PC-3 (cell line): ENCODE data around the gene CXCR3. TPM values are rescaled to one million over a fixed set of nuclear protein-coding genes. Genes with fewer than 3 reads are reported as not detected.
A peak's percentile ranks its signal among the peaks of the same experiment; 100 is the strongest.

Source experiments
- ATAC-seq: fragments of 200-7000 bp; cut with Tn5 transposase; 2 replicates; pipeline ENCODE4 v1.9.1; 2020; ENCODE audit warnings: mild to moderate bottlenecking, moderate library complexity
- BruUV-seq: library from RNA; stranded (reverse); fragments of 400-500 nt; replicated peaks from 2 replicates; lab custom pipeline; 2021; lab: Mats Ljungman, UMichigan
- CTCF ChIA-PET: fragments of 300-600 bp; sonication (Branson Sonifier 250); formaldehyde crosslinking; loops from one replicate; lab custom pipeline; 2022; ENCODE audit warnings: antibody characterized with exemption; lab: Charles Lee
- POLR2A ChIA-PET: fragments of 300-600 bp; sonication (Branson Sonifier 250); formaldehyde crosslinking; loops from one replicate; lab custom pipeline; 2022; ENCODE audit warnings: antibody characterized with exemption; ENCODE audit not compliant: unreplicated experiment; lab: Charles Lee
- DNase-seq: peaks from one replicate; pipeline ENCODE4 v3.0.0-alpha.2; 2015
- H2AFZ ChIP-seq: fragments of 300-600 bp; sonication (generic); 2 replicates; pipeline ENCODE4 v1.6.0; 2016; ENCODE audit warnings: antibody characterized with exemption, low read length
- H3F3A ChIP-seq: fragments of 300-600 bp; sonication (generic); one replicate; pipeline ENCODE4 v1.6.0; 2017; ENCODE audit warnings: antibody characterized with exemption, low read length, control low read depth, mild to moderate bottlenecking; ENCODE audit not compliant: unreplicated experiment
- H3K27ac ChIP-seq: fragments of 300-600 bp; sonication (generic); 2 replicates; pipeline ENCODE4 v1.5.1; 2016; ENCODE audit warnings: mild to moderate bottlenecking, low read length
- H3K27me3 ChIP-seq: fragments of 300-600 bp; sonication (generic); 2 replicates; pipeline ENCODE4 v1.6.1; 2016; ENCODE audit warnings: low read length, mixed read lengths
- H3K36me3 ChIP-seq: fragments of 300-600 bp; sonication (generic); 2 replicates; pipeline ENCODE4 v1.6.1; 2016; ENCODE audit warnings: low read depth, mixed run types, low read length, mixed read lengths
- H3K4me1 ChIP-seq: fragments of 300-600 bp; sonication (generic); 2 replicates; pipeline ENCODE4 v1.5.1; 2016; ENCODE audit warnings: low read length; ENCODE audit not compliant: insufficient read depth
- H3K4me2 ChIP-seq: fragments of 300-600 bp; sonication (generic); 2 replicates; pipeline ENCODE4 v1.6.0; 2016; ENCODE audit warnings: low read length
- H3K4me3 ChIP-seq: fragments of 300-600 bp; sonication (generic); 2 replicates; pipeline ENCODE4 v1.5.1; 2016; ENCODE audit warnings: mild to moderate bottlenecking, low read length, mixed read lengths
- H3K79me2 ChIP-seq: fragments of 300-600 bp; sonication (generic); 2 replicates; pipeline ENCODE4 v1.6.1; 2017; ENCODE audit warnings: low read length, mixed read lengths
- H3K9ac ChIP-seq: fragments of 300-600 bp; sonication (generic); 2 replicates; pipeline ENCODE4 v1.6.0; 2016; ENCODE audit warnings: mild to moderate bottlenecking, low read length
- H3K9me2 ChIP-seq: fragments of 300-600 bp; sonication (generic); replicated peaks from 2 replicates; pipeline ENCODE4 v1.6.1; 2016; ENCODE audit warnings: mixed run types, low read length, mixed read lengths
- H3K9me3 ChIP-seq: fragments of 300-600 bp; sonication (generic); 2 replicates; pipeline ENCODE4 v1.6.1; 2016; ENCODE audit warnings: low read length, mixed read lengths
- H4K20me1 ChIP-seq: fragments of 300-600 bp; sonication (generic); 2 replicates; pipeline ENCODE4 v1.6.1; 2016; ENCODE audit warnings: low read length, mixed read lengths
- CTCF ChIP-seq: fragments of 300-600 bp; sonication (generic); conservative IDR thresholded peaks from 2 replicates; pipeline ENCODE4 v1.5.1; 2017; ENCODE audit warnings: antibody characterized with exemption, low read depth, mild to moderate bottlenecking, low read length
- EZH2 ChIP-seq: fragments of 300-600 bp; sonication (generic); IDR thresholded peaks from one replicate; pipeline ENCODE4 v1.6.1; 2017; ENCODE audit warnings: antibody characterized with exemption, mild to moderate bottlenecking, low read length; ENCODE audit not compliant: unreplicated experiment
- EZH2phosphoT487 ChIP-seq: fragments of 300-600 bp; sonication (generic); IDR thresholded peaks from 2 replicates; pipeline ENCODE4 v1.6.1; 2018; ENCODE audit warnings: mild to moderate bottlenecking, antibody characterized with exemption, low read length, borderline replicate concordance
- intact Hi-C: fragments of 100-400 bp; cut with micrococcal nuclease; formaldehyde crosslinking; loops from 2 replicates; pipeline ENCODE4 v1.9.0; 2023
- total RNA-seq: library from RNA; depleted of rRNA; stranded (reverse); fragments of >200 nt; gene quantifications from 2 replicates; pipeline ENCODE4 v1.2.3, GENCODE V29; 2014

The CXCR3 gene
- total RNA-seq, 1 experiment from 2014 or later: not detected

GRCh38 chrX:71657267-71657666, 39.0 kb upstream of the CXCR3 start:
- Histone ChIP-seq H3K9me3 (no peaks in the 10 kb centered on the region), H3K9me2 (no peaks in the 10 kb centered on the region), H3K4me2 (no peak overlapping the region), H3K4me1 (no peaks in the 10 kb centered on the region), H2AFZ (no peak overlapping the region), H3K36me3 (no peaks in the 10 kb centered on the region), H3K27ac (no peak overlapping the region), H3F3A (no peaks in the 10 kb centered on the region), H3K4me3 (no peak overlapping the region), H3K79me2 (no peaks in the 10 kb centered on the region), H4K20me1 (no peaks in the 10 kb centered on the region), H3K27me3 (no peaks in the 10 kb centered on the region), H3K9ac (no peak overlapping the region)
- no peak for DNase-seq
- BruUV-seq: no TSS peak
- no peak for ATAC-seq
- no peak for TF ChIP-seq EZH2phosphoT487
- TF ChIP-seq EZH2: no peak
- no peak for TF ChIP-seq CTCF
- ChIA-PET POLR2A (no interaction called here), CTCF (no interaction called here)
- intact Hi-C loops: loop anchor here (10.0 kb wide), 2 partner anchors 72 to 222 kb away; no protein-coding TSS in a partner anchor

DNA sequence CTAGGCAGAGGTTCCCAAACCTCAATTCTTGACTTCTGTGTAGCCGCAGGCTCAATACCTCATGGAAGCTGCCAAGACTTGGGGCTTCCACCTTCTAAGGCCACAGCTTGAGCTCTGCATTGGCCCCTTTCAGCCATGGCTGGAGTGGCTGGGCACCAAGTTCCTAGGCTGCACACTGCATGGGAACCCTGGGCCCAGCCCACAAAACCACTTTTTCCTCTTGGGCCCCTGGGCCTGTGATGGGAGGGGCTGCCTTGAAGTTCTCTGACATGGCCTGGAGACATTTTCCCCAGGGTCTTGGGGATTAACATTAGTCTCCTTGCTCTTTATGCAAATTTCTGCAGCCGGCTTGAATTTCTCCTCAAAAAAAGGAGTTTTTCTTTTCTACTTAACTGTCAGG, 35.0 kb upstream of the CXCR3 start:
- H3K79me2 ChIP-seq: no peaks in the 10 kb centered on the region
- no peaks in the 10 kb centered on the region for H3K9me3 ChIP-seq
- H3K4me1 ChIP-seq: no peaks in the 10 kb centered on the region
- no peak overlapping the region for H3K4me3 ChIP-seq
- H2AFZ ChIP-seq: no peak overlapping the region
- TF ChIP-seq EZH2 (no peak), CTCF (no peak), EZH2phosphoT487 (no peak)
- H3K27me3 ChIP-seq: no peaks in the 10 kb centered on the region
- CTCF ChIA-PET: no interaction called here
- POLR2A ChIA-PET: no interaction called here
- H4K20me1 ChIP-seq: no peaks in the 10 kb centered on the region
- H3K27ac ChIP-seq: no peak overlapping the region
- H3K9me2 ChIP-seq: no peaks in the 10 kb centered on the region
- no peak overlapping the region for H3K9ac ChIP-seq
- H3F3A ChIP-seq: no peaks in the 10 kb centered on the region
- ATAC-seq (no peak), DNase-seq (no peak)
- intact Hi-C loops: loop anchor here (10.0 kb wide), 2 partner anchors 69 to 219 kb away; no protein-coding TSS in a partner anchor
- no peak overlapping the region for H3K4me2 ChIP-seq
- BruUV-seq: no TSS peak
- H3K36me3 ChIP-seq: no peaks in the 10 kb centered on the region

- Histone ChIP-seq H4K20me1 (no peaks in the 10 kb centered on the region), H3K4me1 (no peaks in the 10 kb centered on the region), H3K79me2 (no peaks in the 10 kb centered on the region), H3K36me3 (no peaks in the 10 kb centered on the region), H3F3A (no peaks in the 10 kb centered on the region), H3K9me2 (no peaks in the 10 kb centered on the region), H3K27me3 (no peaks in the 10 kb centered on the region), H3K27ac (no peak overlapping the region), H3K9ac (no peak overlapping the region), H3K4me3 (no peak overlapping the region), H3K9me3 (no peaks in the 10 kb centered on the region), H2AFZ (no peak overlapping the region), H3K4me2 (no peak overlapping the region)
- ChIA-PET CTCF (interaction anchor here (0.6 to 0.7 kb wide), 2 partner anchors 102 to 286 kb away, joined by 3 to 6 read pairs; partner anchors contain the start of gene TAF1), POLR2A (no interaction called here)
- peak; percentile 55 for ATAC-seq
- BruUV-seq: no TSS peak
- TF ChIP-seq CTCF: peak; percentile 69
- TF ChIP-seq EZH2phosphoT487: no peak
- intact Hi-C loops: loop anchor here (10.0 kb wide), 2 partner anchors 68 to 218 kb away; no protein-coding TSS in a partner anchor
- peak; percentile 72 for DNase-seq
Observed at GRCh38 chrX:71652405-71652804, 34.1 kb upstream of the CXCR3 start.
